Gastroesophageal sphincter (tissue), 3 donors: ENCODE results near the gene OR1K1.

Source experiments
- EP300 ChIP-seq: sonication (generic); formaldehyde crosslinking; IDR thresholded peaks from one replicate; pipeline ENCODE4 v1.6.1; 2017; ENCODE audit warnings: antibody characterized with exemption, mild to moderate bottlenecking
- POLR2A ChIP-seq, 2 donors: fragments of 450-650 bp; IDR thresholded peaks; one replicate each; pipeline ENCODE4 v1.6.1; 2017; ENCODE audit warnings: antibody characterized with exemption in 2 of 2, mild to moderate bottlenecking in 2 of 2, moderate library complexity in 1 of 2
- POLR2AphosphoS5 ChIP-seq: sonication (generic); formaldehyde crosslinking; IDR thresholded peaks from one replicate; pipeline ENCODE4 v1.6.1; 2017; ENCODE audit warnings: antibody characterized with exemption
- TF ChIP-seq, protein P1 (sequence below), 4 experiments: fragments of 200-600 bp in 2 of 4; fragments of 450-650 bp in 2 of 4; sonication (generic) in 1 of 4; IDR thresholded peaks; one replicate each; pipeline ENCODE4 v1.5.1; 2017 to 2019; ENCODE audit warnings: antibody characterized with exemption in 4 of 4, mild to moderate bottlenecking in 2 of 4, moderate library complexity in 2 of 4

DNA sequence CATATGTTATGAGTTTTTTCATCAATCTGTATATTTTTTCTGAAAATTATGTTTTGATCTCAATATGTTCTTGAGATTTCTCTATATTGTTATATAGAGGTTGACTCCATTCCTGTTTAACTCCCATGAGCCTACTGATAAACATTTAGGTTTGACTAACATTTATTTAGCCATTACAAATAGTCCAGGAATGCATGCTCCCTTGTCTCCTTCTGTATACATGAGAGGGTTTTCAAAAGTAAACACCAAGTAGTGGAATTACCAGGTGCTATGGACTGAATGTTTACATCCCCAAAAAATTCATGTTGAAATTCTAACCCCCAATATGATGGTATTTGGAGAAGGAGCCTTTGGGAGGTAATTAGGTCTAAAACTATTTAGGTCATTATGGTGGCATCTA is 14.7 kb upstream of the OR1K1 start:
- TF ChIP-seq POLR2A (IDR thresholded peaks at IDR 0.05) (no peak), POLR2AphosphoS5 (no peak), EP300 (no peak)
- TF ChIP-seq, protein P1, sequence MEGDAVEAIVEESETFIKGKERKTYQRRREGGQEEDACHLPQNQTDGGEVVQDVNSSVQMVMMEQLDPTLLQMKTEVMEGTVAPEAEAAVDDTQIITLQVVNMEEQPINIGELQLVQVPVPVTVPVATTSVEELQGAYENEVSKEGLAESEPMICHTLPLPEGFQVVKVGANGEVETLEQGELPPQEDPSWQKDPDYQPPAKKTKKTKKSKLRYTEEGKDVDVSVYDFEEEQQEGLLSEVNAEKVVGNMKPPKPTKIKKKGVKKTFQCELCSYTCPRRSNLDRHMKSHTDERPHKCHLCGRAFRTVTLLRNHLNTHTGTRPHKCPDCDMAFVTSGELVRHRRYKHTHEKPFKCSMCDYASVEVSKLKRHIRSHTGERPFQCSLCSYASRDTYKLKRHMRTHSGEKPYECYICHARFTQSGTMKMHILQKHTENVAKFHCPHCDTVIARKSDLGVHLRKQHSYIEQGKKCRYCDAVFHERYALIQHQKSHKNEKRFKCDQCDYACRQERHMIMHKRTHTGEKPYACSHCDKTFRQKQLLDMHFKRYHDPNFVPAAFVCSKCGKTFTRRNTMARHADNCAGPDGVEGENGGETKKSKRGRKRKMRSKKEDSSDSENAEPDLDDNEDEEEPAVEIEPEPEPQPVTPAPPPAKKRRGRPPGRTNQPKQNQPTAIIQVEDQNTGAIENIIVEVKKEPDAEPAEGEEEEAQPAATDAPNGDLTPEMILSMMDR (IDR thresholded peaks at IDR 0.05) = no peak
